GM12878 (cell line): ENCODE results near the gene ITGBL1. TPM values are rescaled to one million over a fixed set of nuclear protein-coding genes. Genes with fewer than 3 reads are reported as not detected.

ENCODE experiments used
- ATAC-seq: fragments of 200-7000 bp; cut with Tn5 transposase; 3 replicates; pipeline ENCODE4 v1.9.1; 2020; ENCODE audit warnings: mild to moderate bottlenecking, moderate library complexity
- BruUV-seq: library from RNA; stranded (reverse); fragments of 400-500 nt; replicated peaks from 2 replicates; lab custom pipeline; 2021; lab: Mats Ljungman, UMichigan
- CTCF ChIA-PET: fragments of 300-600 bp; sonication (Branson Sonifier 250); formaldehyde crosslinking; extraction: SDS; loops from one replicate; lab custom pipeline; 2021; ENCODE audit warnings: inconsistent platforms; lab: Yijun Ruan, JAX
- POLR2A ChIA-PET: fragments of 350-600 bp; formaldehyde crosslinking; extraction: SDS; loops from one replicate; lab custom pipeline; 2021; ENCODE audit warnings: inconsistent platforms; lab: Charles Lee
- RAD21 ChIA-PET: fragments of 300-600 bp; sonication (Branson Sonifier 250); formaldehyde crosslinking; loops from one replicate; lab custom pipeline; 2023; ENCODE audit warnings: antibody characterized with exemption; ENCODE audit not compliant: unreplicated experiment; lab: Charles Lee
- SMC1A ChIA-PET: fragments of 300-600 bp; sonication (Branson Sonifier 250); formaldehyde crosslinking; loops from one replicate; lab custom pipeline; 2023; ENCODE audit not compliant: unreplicated experiment, uncharacterized antibody; lab: Charles Lee
- DNase-seq: peaks from one replicate; pipeline ENCODE4 v3.0.0-alpha.2; 2011; ENCODE audit warnings: low read depth, low spot score
- FAIRE-seq: peaks from 3 replicates; lab custom pipeline; 2011; peaks lifted over from hg19 to GRCh38; lab: Jason Lieb, UNC
- H2AFZ ChIP-seq: 2 replicates; pipeline ENCODE4 v1.6.0; 2011; ENCODE audit warnings: low read depth, low read length, control low read depth; ENCODE audit not compliant: control insufficient read depth
- H3K27ac ChIP-seq: 2 replicates; pipeline ENCODE4 v1.5.1; 2011; ENCODE audit warnings: control low read depth; ENCODE audit not compliant: control insufficient read depth, insufficient read depth
- H3K27me3 ChIP-seq, 2 experiments: replicated peaks in 1 of 2; 2 replicates each; pipeline versions ENCODE4 v1.6.0 to v1.6.1; 2011; ENCODE audit warnings: low read length in 1 of 2; ENCODE audit not compliant: control insufficient read depth in 2 of 2, insufficient read depth in 2 of 2
- H3K36me3 ChIP-seq, 2 experiments: 2 replicates each; pipeline ENCODE4 v1.5.1; 2011; ENCODE audit warnings: low read length in 1 of 2; ENCODE audit not compliant: control insufficient read depth in 2 of 2, insufficient read depth in 2 of 2
- H3K4me1 ChIP-seq: 2 replicates; pipeline ENCODE4 v1.6.1; 2011; ENCODE audit warnings: mild to moderate bottlenecking, low read length, moderate library complexity, mixed read lengths; ENCODE audit not compliant: control insufficient read depth, insufficient read depth
- H3K4me2 ChIP-seq: 2 replicates; pipeline ENCODE4 v1.6.0; 2011; ENCODE audit warnings: control low read depth; ENCODE audit not compliant: control insufficient read depth, insufficient read depth
- H3K4me3 ChIP-seq: fragments of 200-600 bp; sonication (generic); 2 replicates; pipeline ENCODE4 v1.5.1; 2016
- H3K79me2 ChIP-seq: 2 replicates; pipeline ENCODE4 v1.6.0; 2011; ENCODE audit warnings: low read length; ENCODE audit not compliant: control insufficient read depth, insufficient read depth
- H3K9ac ChIP-seq: 2 replicates; pipeline ENCODE4 v1.8.0; 2011; ENCODE audit warnings: low read length, control low read depth, mixed read lengths; ENCODE audit not compliant: control insufficient read depth, insufficient read depth
- H3K9me3 ChIP-seq: replicated peaks from 3 replicates; pipeline ENCODE4 v1.5.1; 2011; ENCODE audit warnings: mild to moderate bottlenecking, low read length; ENCODE audit not compliant: control insufficient read depth, insufficient read depth
- H4K20me1 ChIP-seq: 2 replicates; pipeline ENCODE4 v1.6.0; 2011; ENCODE audit not compliant: control insufficient read depth, insufficient read depth
- EP300 ChIP-seq, 2 experiments: fragments of 150-350 bp in 1 of 2; IDR thresholded peaks; 2 replicates each; pipeline ENCODE4 v1.6.1; 2011 to 2012; ENCODE audit warnings: low read depth in 2 of 2, low read length in 2 of 2, borderline replicate concordance in 1 of 2, improper control_type of control experiment in 1 of 2, inconsistent platforms in 1 of 2; ENCODE audit not compliant: control insufficient read depth in 1 of 2
- IKZF2 ChIP-seq, 2 experiments: fragments of 450-650 bp; IDR thresholded peaks; 2 replicates each; pipeline ENCODE4 v1.6.1; 2017; ENCODE audit warnings: mild to moderate bottlenecking in 2 of 2, moderate library complexity in 2 of 2
- LARP7 ChIP-seq: fragments of 450-650 bp; IDR thresholded peaks from 2 replicates; pipeline ENCODE4 v1.6.1; 2017; ENCODE audit warnings: mild to moderate bottlenecking
- WGBS: methylation state at CpG from one replicate; pipeline ENCODE4 v1.1.6; 2016; ENCODE audit warnings: low lambda C conversion rate; ENCODE audit not compliant: insufficient replicate concordance, insufficient coverage; ENCODE audit errors: missing lambda C conversion rate; 5-methylcytosine and 5-hydroxymethylcytosine counted together
- in situ Hi-C: fragments of 300-500 bp; cut with MboI; formaldehyde crosslinking; loops from 9 replicates; pipeline ENCODE4 v1.14.3; 2018; ENCODE audit warnings: mixed read lengths
- intact Hi-C: fragments of 100-400 bp; cut with micrococcal nuclease; formaldehyde crosslinking; loops from one replicate; pipeline ENCODE4 v1.14.2; 2022; ENCODE audit not compliant: unreplicated experiment
- polyA plus RNA-seq, 11 experiments: library from polyadenylated mRNA; depleted of rRNA in 4 of 11; unstranded in 6 of 11; stranded (reverse) in 5 of 11; fragments of >200 nt; fragmentation: Nextera tagmentation in 4 of 11; fragmentation: Illumina TruSeq in 1 of 11; extraction: Ambion mirVana in 4 of 11; extraction: Trizol in 1 of 11; gene quantifications; 1 replicate in 1 of 11; 2 replicates in 10 of 11; pipeline versions ENCODE4 v1.2.1 to v1.2.3, GENCODE V29; 2011 to 2016; ENCODE audit warnings: inconsistent platforms in 2 of 11, missing spikeins in 2 of 11, low read depth in 1 of 11
- total RNA-seq, 4 experiments: library from RNA; depleted of rRNA in 3 of 4; stranded (reverse); fragments of >200 nt in 3 of 4; fragmentation: Illumina TruSeq in 1 of 4; extraction: Trizol in 1 of 4; gene quantifications; 2 replicates each; pipeline versions ENCODE4 v1.2.1 to v1.2.3, GENCODE V29; 2013 to 2021
- TF ChIP-seq, protein P1 (sequence below), 3 experiments: IDR thresholded peaks in 2 of 3; conservative IDR thresholded peaks in 1 of 3; 2 replicates each; pipeline ENCODE4 v1.5.1; 2011; ENCODE audit warnings: low read depth in 3 of 3, low read length in 3 of 3, mild to moderate bottlenecking in 3 of 3, control low read depth in 2 of 3, moderate library complexity in 2 of 3, inconsistent platforms in 1 of 3, mixed read lengths in 1 of 3; ENCODE audit not compliant: control insufficient read depth in 2 of 3, insufficient read depth in 1 of 3; ENCODE audit errors: extremely low read depth in 1 of 3
- TF ChIP-seq, protein P2 (sequence below): fragments of 150-350 bp; IDR thresholded peaks from 2 replicates; pipeline ENCODE4 v1.6.1; 2014; ENCODE audit warnings: mild to moderate bottlenecking, low read depth, low read length

ITGBL1 gene
- total and polyA plus RNA-seq, 10 of the 15 experiments (the other 5 are each of a cell fraction or from before 2014, with no cell fraction given), result 0.17 to 2.8 (median 0.28) TPM; not detected in 3

DNA sequence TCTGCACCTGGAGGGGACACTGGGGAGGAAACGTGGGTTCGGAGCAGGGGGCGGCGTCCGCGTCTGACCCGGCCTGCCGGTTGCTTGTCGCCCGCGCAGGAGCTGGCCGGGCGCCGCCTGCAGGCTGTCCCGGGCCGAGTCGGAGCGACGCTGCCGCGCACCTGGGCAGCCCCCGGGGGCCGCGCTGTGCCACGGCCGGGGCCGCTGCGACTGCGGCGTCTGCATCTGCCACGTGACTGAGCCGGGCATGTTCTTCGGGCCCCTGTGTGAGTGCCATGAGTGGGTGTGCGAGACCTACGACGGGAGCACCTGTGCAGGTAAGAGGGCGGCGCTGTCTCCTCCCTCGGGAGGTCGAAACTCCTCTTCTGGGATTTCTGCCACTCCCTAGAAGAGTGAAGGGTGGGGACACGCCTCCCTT is 1.3 kb downstream of the ITGBL1 start:
- in situ Hi-C loops, result no loop called here
- intact Hi-C loops, result no loop called here
- H3K27ac ChIP-seq, result no peak overlapping the region
- H3K4me1 ChIP-seq, result no peaks in the 10 kb centered on the region
- BruUV-seq, result no TSS peak
- no peaks in the 10 kb centered on the region; a peak in 1 of 4 replicates for H3K27me3 ChIP-seq
- ATAC-seq (peak; percentile 76), FAIRE-seq (no peak), DNase-seq (no peak)
- H2AFZ ChIP-seq, result no peak overlapping the region
- no peaks in the 10 kb centered on the region for H3K79me2 ChIP-seq
- ChIA-PET RAD21 (interaction anchor here (1.0 kb wide), 1 partner anchor 309 kb away, joined by 3 read pairs; no protein-coding TSS in a partner anchor), CTCF (interaction anchor here (1.0 kb wide), 1 partner anchor 309 kb away, joined by 3 read pairs; no protein-coding TSS in a partner anchor), SMC1A (interaction anchor here (0.6 kb wide), 1 partner anchor 313 kb away, joined by 3 read pairs; no protein-coding TSS in a partner anchor), POLR2A (no interaction called here)
- no peaks in the 10 kb centered on the region for H4K20me1 ChIP-seq
- H3K4me3 ChIP-seq, result peak overlapping the region; percentile 11; the same call in 1 of the 2 replicates
- H3K36me3 ChIP-seq, result no peaks in the 10 kb centered on the region
- 37% methylated on average over 41 of the region's 41 CpGs for WGBS
- TF ChIP-seq, protein P1, sequence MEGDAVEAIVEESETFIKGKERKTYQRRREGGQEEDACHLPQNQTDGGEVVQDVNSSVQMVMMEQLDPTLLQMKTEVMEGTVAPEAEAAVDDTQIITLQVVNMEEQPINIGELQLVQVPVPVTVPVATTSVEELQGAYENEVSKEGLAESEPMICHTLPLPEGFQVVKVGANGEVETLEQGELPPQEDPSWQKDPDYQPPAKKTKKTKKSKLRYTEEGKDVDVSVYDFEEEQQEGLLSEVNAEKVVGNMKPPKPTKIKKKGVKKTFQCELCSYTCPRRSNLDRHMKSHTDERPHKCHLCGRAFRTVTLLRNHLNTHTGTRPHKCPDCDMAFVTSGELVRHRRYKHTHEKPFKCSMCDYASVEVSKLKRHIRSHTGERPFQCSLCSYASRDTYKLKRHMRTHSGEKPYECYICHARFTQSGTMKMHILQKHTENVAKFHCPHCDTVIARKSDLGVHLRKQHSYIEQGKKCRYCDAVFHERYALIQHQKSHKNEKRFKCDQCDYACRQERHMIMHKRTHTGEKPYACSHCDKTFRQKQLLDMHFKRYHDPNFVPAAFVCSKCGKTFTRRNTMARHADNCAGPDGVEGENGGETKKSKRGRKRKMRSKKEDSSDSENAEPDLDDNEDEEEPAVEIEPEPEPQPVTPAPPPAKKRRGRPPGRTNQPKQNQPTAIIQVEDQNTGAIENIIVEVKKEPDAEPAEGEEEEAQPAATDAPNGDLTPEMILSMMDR (IDR thresholded peaks at IDR 0.05 in 2 of 3, conservative IDR thresholded peaks at IDR 0.05 in 1 of 3; ENCODE audit: control insufficient read depth in 2 of 3, extremely low read depth in 1 of 3, insufficient read depth in 1 of 3, low read depth in 3 of 3, low read length in 3 of 3), result peak in 1 of 3 experiments; percentile 13; a peak in 1 of 6 replicates
- TF ChIP-seq IKZF2 (IDR thresholded peaks at IDR 0.05) (no peak), LARP7 (0 out of 2 replicates have a peak, but pooled peaks have one; percentile 26), EP300 (IDR thresholded peaks at IDR 0.05; ENCODE audit: borderline replicate concordance in 1 of 2, control insufficient read depth in 1 of 2, low read depth in 2 of 2, low read length in 2 of 2) (no peak)
- TF ChIP-seq, protein P2, sequence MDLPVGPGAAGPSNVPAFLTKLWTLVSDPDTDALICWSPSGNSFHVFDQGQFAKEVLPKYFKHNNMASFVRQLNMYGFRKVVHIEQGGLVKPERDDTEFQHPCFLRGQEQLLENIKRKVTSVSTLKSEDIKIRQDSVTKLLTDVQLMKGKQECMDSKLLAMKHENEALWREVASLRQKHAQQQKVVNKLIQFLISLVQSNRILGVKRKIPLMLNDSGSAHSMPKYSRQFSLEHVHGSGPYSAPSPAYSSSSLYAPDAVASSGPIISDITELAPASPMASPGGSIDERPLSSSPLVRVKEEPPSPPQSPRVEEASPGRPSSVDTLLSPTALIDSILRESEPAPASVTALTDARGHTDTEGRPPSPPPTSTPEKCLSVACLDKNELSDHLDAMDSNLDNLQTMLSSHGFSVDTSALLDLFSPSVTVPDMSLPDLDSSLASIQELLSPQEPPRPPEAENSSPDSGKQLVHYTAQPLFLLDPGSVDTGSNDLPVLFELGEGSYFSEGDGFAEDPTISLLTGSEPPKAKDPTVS, result no peak
- no peak overlapping the region for H3K9ac ChIP-seq
- H3K9me3 ChIP-seq, result no peaks in the 10 kb centered on the region
- peak overlapping the region; percentile 36; the same call in 1 of the 2 replicates for H3K4me2 ChIP-seq
